Measurements from ENCODE around the gene FGGY.
"Not testable (repeated sequence)": the region's sequence is repeated elsewhere in the genome, so short reads cannot be mapped to it uniquely, and the experiment has no call there.

FGGY gene

DNA sequence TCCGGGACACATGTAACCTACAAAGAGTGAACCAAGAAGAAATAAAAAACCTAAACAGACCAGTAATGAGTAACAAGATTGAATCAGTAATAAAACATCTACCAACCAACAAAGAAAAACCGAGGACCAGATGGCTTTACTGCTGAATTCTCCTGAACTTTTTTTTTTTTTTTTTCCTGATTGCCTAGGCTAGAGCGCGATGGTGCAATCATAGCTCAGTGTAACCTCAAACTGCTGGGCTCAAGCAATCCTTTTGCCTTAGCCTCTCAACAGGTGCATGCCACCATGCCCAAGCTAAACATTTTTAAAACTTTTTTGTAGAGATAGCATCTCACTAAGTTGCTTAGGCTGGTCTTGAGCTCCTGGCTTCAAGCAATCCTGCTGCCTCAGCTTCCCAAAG is 11.2 kb upstream of the FGGY start:
- H3K4me3 ChIP-seq (ENCODE audit: low read depth, low read length) = no peak overlapping the region

DNA sequence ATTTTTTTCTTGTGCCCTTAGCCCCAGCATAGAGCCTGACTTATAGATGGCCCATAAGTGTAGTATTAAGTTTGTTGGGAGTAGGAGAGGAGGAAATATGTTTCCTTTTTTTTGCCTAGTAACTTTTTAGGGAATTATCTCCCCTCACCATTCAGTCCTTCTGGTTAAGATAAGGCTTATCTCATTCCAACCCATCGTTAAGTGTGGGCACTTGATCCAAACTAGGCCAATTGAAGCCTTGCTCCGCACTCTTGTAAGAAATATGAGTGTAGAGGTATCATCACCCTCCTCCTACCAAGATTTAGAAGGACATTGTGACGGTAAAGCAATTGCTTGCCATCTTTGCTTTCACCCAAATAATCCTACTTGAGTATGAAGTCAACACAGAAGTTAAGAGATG is 8.8 kb upstream of the FGGY start:
- H3K4me3 ChIP-seq (ENCODE audit: low read depth, low read length) = no peak overlapping the region

GRCh38 chr1:59289570-59289969 is 7.3 kb upstream of the FGGY start:
- no peak overlapping the region for H3K4me3 ChIP-seq (ENCODE audit: low read depth, low read length)

DNA sequence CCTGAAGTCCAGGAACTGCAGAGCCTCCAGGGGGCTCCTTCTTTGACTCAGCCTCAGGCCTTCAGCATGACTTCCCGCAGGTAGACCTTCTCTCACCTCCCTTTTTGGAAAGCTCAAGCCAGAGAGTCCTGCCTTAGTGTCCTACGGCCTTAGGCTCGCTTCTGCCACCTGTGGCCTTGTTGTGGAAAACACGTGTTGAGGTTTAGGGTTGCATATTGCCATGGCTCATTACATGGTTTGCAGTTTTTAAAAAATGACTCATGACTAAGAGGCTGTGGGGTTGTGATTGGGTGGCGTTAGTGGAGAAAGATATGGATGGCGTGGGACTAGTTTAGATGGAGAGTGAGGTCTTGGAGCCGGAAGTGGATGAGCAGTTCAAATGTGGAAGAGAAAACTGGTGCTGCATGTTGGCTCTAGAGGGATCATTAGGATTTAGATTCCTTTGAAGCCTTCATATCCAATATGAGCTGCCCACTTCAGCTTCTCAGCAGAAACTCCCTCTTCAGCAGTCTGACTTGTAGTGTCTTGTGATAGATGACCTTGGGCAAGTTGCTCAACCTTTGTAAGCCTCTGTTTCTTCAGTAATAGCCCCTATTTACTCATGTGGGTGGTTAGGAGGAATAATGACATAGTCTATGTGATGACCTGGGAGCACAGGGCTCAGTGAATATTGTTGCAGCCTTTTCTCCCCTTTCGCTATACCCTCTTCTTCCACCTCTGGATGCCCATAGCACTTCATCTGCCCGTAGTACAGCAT is 6.5 kb upstream of the FGGY start:
- no peak overlapping the region for H3K4me3 ChIP-seq (ENCODE audit: low read depth, low read length)

DNA sequence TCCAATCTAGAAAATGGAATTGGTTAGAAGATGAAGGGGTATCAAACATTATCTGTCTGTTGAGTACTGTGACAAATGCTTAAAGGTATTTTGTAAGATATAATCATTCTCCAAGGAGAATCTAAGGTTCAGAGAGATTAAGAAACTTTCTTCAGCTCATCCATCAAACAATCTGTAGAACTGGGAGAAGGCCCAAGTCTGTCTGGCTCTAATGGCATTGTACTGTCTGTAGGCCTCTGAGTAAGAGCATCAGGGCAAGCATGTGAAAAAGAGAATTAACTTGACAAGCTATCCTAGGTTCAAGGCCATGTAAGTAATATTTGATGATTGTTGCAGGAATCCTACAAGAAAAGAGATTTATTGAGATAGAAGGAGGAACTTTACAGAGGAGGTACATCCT is 5.3 kb upstream of the FGGY start:
- no peak overlapping the region for H3K4me3 ChIP-seq (ENCODE audit: low read depth, low read length)

GRCh38 chr1:59292562-59292961 is 4.3 kb upstream of the FGGY start:
- no peak overlapping the region for H3K4me3 ChIP-seq (ENCODE audit: low read depth, low read length)

- no peak overlapping the region for H3K4me3 ChIP-seq (ENCODE audit: low read depth, low read length)
Observed at GRCh38 chr1:59293206-59293605, 3.7 kb upstream of the FGGY start.

DNA sequence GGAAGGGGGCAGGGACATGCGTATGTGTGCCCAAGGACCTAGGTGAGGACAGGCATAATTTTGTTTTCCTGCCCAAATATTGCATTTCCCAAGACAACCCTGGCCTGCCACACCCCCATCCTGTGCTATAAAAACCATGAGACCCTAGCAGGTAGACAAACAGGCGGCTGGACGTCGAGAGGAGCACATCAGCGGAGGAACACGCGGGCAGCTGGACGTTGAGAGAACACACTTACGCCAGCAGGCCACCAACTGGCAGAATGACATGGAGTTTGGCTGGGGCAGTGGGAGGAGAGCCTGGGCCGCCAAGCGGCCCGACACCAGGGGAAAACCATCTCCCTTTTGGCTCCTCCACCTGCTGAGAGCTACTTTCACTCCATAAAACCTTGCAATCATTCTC is 3.0 kb upstream of the FGGY start:
- H3K4me3 ChIP-seq (ENCODE audit: low read depth, low read length) = no peak overlapping the region

DNA sequence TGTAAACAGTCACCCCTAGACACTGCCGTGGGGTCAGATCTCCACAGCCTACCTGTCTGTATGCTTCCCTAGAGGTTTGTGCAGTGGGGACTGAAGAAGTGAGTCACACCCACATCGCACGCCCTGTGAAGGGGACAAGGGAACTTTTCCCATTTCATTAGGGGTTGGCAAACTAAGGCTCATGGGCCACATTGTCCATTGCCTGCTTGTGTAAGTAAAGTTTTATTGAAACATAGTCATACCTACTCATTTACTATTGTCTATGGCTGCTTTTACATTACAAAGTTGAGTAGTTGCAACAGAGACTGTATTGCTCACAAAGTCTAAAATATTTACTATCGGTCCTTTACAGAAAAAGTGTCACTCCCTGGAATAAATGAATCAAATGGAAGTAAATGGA is 2.5 kb upstream of the FGGY start:
- no peak overlapping the region for H3K4me3 ChIP-seq (ENCODE audit: low read depth, low read length)

DNA sequence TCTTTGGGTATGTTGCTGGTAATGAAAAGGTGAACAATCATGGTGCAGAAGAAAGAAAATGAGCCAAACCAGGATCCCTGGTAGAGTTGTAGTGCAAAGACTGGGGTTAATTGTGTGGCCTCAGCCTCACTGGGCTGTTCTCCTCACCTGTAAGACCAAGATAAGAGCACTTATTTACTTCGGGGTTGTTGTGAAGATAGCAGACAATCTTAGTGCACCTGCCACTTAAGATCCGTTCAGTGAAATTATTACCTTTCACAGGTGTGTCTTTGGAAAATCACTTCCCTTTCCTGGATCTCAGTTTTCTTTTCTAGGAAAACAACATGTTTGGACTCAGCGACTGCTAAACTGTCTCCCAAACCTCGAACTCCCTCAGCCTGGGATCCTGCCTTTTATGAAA is 1.3 kb upstream of the FGGY start:
- no peak overlapping the region for H3K4me3 ChIP-seq (ENCODE audit: low read depth, low read length)

DNA sequence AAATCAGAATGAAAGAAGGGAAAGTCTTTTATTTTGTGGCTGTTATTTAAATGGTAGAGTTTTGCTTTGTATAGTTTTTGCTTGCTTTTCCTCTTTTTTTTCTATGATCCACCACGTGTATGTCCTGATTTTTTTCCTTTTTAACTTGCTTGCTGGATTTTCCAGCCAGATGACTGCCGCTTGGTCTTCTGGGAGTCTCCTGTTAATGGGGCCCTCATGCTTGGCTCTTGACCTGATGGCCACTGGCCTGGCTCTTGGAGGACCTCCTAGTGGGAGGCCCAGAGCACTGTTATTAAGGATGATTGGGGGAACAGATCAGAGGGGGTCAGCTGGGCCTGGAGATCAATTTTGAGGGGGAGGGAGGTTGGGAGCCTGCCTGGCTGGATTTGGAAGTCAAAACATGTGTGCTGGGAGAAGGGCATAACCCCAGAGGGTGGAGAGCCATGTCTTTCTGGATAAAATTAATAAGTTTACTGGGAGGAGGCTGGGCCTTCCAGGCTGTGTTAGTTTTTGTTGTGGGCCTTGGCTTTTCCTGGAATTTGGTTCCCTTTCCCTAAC is 1.2 kb downstream of the FGGY start:
- H3K4me3 ChIP-seq (ENCODE audit: low read depth, low read length) = no peak overlapping the region

DNA sequence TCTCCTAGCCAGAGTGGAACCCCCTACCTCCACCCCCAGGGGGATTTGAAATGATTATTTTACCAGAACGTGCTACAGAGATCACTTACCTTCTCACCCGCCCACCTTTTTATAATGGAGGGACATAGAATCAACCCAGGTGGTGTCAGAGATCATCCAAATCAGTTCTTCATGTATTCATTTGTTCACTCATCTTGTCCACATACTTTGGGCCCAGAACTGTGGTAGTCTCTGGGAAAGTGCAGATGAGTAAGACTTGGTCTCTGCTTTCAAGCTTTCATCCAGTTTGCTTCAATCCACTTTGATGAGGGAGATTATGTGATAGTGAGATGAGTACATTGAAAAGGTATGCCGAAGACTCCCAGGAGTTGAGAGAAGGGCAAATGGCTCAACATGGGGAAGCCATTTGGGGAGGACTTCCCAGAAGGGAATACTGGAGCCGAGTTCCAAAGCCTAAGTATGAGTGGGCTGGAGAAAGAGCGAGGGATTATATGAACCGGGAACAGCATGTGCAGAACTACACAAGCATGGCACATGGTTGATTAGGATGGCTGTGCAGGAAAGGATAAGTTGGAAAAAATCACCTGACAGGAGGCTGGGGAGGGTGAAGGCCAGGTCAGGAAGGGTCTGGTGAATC is 1.9 kb downstream of the FGGY start:
- H3K4me3 ChIP-seq (ENCODE audit: low read depth, low read length) = no peak overlapping the region

- not testable (repeated sequence) for H3K4me3 ChIP-seq (ENCODE audit: low read depth, low read length)
Observed at GRCh38 chr1:59299670-59300069, 2.8 kb downstream of the FGGY start.

DNA sequence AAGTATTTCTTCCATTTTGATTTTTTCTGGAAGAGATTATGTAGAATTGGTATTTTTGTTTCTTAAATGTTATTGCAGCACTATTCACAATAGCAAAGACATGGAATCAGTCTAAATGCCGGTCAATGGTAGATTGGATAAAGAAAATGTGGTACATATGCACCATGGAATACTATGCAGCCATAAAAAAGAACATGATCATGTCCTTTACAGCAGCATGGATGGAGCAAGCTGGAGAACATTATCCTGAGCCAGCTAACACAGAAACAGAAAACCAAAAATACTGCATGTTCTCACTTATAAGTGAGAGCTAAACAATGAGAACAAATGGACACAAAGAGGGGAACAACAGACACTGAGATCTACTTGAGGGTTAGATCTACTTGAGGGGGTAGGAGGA is 5.4 kb downstream of the FGGY start:
- no peak overlapping the region for H3K4me3 ChIP-seq (ENCODE audit: low read depth, low read length)

GRCh38 chr1:59302871-59303270 is 6.0 kb downstream of the FGGY start:
- H3K4me3 ChIP-seq (ENCODE audit: low read depth, low read length) = no peak overlapping the region

DNA sequence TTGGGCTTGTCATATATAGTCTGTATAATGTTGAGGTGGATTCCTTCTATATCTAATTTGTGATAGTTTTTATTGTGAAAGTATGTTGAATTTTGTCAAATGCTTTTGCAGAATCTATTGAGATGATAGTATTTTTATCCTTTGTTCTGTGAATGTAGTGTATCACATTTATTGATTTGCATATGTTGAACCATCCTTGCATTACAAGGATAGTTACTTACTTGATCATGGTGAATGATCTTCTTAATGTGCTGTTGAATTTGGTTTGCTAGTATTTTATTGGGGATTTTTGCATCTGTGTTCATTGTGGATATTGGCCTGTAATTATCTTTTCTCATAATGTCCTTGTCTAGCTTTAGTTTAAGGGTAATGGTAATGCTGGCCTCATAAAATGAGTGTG is 8.3 kb downstream of the FGGY start:
- no peak overlapping the region for H3K4me3 ChIP-seq (ENCODE audit: low read depth, low read length)

DNA sequence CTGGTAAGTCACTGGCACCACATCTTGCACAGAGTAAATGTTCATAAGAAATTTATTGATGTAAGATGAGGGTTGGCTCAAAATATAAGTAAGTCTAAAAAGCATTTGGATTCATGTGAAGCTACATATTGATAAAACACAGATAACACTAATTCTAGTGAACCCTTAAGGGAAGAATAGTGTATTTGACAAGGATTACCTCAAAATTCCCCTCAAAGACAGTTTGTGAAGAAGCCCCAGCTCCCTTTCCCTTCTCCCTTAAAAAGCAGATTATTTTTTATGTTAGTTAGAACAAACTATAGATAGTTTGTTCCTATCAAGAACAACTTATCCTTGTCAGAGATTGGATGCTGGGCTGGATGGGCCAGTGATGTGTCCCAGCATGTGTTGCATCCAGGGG is 10.7 kb downstream of the FGGY start:
- H3K4me3 ChIP-seq (ENCODE audit: low read depth, low read length) = no peak overlapping the region

DNA sequence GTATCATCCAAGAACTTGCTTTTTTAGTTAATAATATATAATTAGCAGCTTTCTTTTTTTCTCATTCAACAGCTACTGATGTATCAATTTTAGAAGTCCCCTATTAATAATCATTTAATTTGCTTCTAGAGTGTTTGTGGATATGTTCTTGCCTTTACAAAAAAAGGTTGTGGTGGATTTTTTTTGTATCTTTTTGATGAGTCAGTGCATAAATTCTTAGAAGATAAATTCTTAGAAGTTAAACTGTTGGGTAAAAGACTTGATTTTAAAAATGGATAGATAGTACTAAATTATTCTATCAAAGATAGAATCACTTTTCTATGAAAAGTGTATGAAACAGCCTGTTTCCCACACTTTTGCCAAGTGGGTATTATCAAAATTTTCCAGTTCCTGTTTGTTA is 11.9 kb downstream of the FGGY start:
- H3K4me3 ChIP-seq (ENCODE audit: low read depth, low read length) = no peak overlapping the region

DNA sequence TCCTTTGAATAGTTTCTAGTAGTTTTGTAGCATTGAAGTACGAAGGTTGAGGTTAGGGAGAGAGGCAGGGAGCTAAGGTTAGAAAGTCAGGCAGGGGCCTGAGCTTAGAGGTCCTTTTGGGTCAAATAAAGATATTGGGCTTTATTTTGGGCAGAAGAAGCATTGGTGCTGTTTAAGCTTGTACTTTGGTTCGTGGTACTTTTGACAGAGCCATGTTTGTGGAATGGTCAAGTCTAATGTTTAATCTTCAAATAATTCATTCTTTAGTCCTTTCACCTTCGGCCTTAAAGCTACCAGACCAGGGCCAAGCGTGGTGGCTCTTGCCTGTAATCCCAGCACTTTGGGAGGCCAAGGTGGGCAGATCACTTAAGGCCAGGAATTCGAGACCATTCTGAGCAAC is 12.5 kb downstream of the FGGY start:
- no peak overlapping the region for H3K4me3 ChIP-seq (ENCODE audit: low read depth, low read length)

DNA sequence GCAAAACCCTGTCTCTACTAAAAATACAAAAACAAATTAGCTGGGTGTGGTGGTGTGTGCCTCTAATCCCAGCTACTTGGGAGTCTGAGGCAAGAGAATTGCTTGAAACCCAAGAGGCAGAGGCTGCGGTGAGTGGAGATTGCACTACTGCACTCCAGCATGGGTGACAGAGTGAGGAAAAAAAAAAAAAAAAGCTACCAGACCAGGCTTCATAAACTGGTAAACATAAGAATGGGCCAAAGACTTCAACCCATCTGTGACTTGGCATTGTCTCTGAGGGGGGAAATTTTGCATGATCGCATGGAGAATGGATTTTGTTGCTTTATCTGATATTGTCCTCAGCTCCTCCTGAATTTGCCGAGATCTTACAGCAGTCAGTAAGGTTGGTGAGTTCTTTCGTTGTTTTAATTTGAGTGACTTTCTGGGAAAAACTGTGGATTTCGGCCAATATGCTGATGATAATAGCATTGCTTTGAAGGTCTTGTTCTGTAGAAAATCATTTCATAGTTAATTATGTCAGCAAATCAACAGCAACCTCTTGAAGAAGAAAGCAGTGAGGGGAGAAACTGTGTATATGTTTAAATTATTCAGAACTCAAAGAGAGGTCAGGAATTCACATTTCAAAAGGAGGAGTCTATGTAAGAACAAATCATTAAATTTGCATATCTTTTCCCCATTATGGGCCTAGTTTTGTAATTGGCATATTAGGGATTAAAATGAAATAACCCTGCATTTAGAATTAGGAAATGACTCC is 13.1 kb downstream of the FGGY start:
- no peak overlapping the region for H3K4me3 ChIP-seq (ENCODE audit: low read depth, low read length)

- no peak overlapping the region for H3K4me3 ChIP-seq (ENCODE audit: low read depth, low read length)
Observed at GRCh38 chr1:59310549-59311250, 13.8 kb downstream of the FGGY start.

Measured in iPS-11a (cell line).